NCI-H2081 treated with DMSO at 0.1 percent for 48 hours (cell line): ENCODE data around the gene LOC101059915.
"Not testable (repeated sequence)": the region's sequence is repeated elsewhere in the genome, so short reads cannot be mapped to it uniquely, and the experiment has no call there.

Experiments used
- DNase-seq: peaks from one replicate; lab custom pipeline; 2025; lab: John Stamatoyannopoulos, UW

LOC101059915 gene

DNA sequence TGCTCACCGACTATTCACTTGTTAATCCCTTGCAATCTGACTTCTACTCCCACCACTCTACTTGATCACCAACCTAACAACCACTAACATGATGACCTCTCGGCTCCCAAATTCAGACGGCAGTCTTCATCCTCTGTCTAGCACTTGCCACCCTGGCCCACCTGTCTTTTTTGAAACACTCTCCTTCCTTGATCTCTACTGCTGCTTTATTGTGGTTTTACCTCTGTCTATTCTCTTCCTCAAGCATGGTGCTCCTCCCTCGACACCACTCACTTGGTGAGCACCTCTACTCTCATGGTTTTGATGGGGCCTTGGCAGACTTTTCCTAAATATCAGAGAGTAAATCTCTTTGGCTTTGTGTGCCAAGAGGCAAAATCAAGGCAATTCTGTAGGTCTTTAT, 27.3 kb upstream of the LOC101059915 start:
- DNase-seq = no peak

GRCh38 chrX:71644406-71644805, 22.9 kb upstream of the LOC101059915 start:
- not testable (repeated sequence) for DNase-seq

DNA sequence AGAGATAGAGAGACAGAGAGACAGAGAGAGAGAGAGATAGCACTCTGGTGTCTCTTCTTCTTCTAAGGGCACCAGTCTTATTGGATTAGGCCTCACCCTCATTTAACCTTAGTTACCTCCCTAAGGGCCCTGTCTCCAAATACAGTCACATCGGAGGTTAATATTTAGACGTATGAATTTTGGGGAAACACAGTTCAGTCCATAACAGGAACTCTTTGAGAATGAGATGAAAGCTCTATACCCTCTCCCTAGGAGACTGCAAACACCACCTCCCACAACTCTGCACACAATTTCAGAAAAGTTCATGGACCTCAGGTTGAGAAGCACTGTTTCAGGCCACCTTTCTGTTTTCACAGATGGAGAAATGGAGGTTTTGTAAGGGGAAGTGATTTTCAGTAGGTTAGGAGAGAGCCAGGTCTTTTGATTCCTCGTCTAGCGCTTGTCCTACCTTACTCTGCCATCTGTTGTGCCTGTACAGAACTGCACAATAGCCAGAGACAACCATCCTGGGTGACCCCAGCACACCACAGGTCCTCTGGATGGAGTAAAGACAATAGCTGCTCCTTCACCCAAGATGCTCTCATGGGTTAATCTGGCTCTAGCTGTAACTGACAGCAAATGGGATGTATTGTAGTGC, 16.9 kb upstream of the LOC101059915 start:
- DNase-seq = no peak

DNA sequence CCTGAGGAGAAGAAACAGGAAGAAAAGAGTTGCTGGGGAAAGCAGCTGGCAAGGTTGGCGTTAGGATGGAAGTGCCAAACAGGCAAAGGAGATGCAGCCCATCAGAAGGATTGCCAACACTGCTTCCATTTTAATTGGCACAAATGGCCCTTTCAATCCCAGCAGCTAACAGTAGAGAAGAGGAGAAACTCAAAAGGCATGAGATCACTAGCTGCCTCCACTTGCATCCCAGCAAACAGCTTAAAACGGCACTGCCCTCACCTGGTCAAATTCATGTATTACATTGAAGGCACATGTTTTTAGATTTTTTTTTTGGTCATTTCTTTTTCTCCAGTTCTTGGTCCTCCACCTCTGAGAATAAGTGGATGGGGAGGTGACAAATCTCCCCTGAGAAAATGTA, 14.9 kb upstream of the LOC101059915 start:
- no peak for DNase-seq

GRCh38 chrX:71653344-71653743, 14.0 kb upstream of the LOC101059915 start:
- no peak for DNase-seq

GRCh38 chrX:71657267-71657666, 10.1 kb upstream of the LOC101059915 start:
- no peak for DNase-seq

DNA sequence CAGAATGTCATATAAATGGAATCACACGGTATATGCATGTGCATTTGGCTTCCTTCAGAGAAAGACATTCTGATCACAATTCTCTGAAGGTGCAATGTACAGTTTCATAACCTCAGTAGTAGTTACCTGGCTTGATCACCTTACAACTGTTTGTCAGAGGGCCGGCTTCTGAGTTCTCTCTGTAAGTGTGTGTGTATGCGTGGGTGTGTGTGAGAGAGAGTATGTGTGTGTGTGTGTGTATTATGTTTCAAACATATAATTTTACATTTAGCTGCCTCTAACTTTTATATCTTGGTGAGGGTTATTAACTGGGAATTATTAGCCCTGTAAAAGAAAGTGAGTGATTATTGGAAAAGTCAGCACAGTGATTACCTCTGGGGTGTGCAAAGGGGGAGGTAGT, 8.0 kb upstream of the LOC101059915 start:
- DNase-seq = no peak

- no peak for DNase-seq
Observed at GRCh38 chrX:71659959-71660358, 7.4 kb upstream of the LOC101059915 start.

DNA sequence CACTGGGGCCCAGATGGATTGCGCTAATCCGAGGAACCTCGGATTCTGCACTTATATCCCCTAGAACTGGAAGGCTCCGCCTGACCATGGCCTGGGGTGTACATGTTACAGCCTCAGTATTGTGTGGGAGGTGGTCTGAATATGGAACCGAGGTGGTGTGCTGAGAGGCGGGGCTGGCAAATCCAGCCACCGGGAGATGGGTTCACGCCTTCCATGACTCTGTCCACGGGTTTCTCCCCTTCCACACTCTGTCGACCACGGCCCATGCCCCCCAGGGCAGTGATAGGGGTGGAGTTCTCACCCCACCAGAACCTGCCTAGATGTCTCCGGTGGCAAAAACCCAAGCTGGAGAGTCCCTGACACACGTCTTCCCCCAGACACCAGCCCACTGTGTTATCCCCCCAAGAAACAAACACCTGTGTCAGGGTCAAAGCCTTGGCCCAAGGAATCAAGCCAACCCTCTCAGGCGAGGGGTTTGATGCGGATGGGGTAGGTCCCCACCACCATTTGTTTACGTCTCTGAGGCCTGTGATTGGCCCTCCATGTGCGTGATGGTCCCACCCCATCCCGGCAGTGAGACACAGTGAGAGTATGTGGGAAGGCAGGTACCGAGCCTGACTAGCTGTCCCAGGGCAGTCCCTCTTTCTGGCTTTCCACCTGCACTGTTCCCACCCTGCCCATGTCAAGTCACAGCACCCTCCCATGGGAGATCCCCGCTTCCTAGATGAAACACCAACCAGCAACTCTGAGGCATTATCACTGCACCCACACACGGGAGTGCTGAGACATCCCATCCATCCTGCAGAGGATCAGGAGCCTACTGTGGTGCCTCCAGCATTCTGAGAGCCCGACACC, 6.6 kb upstream of the LOC101059915 start:
- DNase-seq = no peak

DNA sequence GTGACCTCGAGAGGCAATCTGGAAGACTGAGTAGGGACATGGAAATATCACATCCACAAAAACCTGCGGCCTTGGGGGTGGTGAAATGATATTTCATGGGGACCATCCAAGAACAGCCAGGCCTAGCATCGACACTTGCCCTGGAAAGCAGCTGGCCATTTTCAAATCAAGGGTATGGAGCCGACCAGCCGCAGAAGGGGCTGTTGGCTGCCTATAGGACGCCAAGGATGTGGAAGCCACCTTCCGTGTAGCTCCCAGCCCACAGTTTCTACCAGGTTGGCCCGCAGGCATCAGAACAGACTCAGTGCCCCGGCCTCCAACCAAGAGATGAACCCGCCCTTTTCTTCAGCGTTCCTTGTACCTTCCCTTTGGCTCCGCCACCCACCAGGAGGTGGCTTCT, 5.4 kb upstream of the LOC101059915 start:
- DNase-seq = no peak

GRCh38 chrX:71662654-71663053, 4.7 kb upstream of the LOC101059915 start:
- DNase-seq = not testable (repeated sequence)

DNA sequence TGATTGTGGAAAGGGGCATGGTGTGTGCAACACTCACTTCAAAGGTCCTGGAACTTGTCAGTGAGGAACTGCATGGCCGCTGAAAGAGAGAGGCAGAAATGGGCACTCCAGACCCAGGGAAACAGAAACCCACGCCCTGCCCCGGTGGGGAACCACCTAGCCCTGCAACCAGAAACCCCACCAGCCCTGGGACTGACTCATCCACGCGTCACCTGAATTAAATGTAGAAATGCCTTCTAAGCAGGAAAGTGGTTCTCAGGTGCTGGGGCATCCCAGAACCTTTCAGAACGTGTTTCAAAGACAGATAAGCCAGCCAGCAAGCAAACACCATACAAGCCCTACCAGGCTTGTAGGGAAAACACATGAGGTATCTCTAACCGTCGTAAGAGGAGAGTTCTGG, 4.1 kb upstream of the LOC101059915 start:
- not testable (repeated sequence) for DNase-seq

DNA sequence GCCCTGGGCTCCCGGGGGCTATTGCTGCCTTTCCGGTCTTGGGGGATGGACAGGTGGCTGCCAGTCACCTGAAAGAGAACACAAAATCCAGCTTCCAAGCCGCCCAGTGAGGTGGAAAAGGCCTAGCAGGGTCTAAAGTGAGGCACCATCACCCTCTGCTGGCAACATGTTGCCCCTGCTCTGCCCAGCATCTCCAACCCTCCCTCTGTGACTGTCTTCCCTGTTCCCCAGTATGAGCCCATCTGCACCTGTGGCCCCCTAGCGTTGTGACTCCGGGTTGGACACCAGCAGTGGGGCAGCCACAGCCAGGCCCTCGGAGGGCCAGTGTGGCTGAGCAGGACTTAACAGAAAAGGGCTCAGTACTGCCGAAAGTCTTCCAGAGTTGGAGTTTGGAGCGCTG, 3.1 kb upstream of the LOC101059915 start:
- not testable (repeated sequence) for DNase-seq

GRCh38 chrX:71664889-71665491, 2.4 kb upstream of the LOC101059915 start:
- no peak for DNase-seq

GRCh38 chrX:71665747-71666146, 1.6 kb upstream of the LOC101059915 start:
- no peak for DNase-seq

DNA sequence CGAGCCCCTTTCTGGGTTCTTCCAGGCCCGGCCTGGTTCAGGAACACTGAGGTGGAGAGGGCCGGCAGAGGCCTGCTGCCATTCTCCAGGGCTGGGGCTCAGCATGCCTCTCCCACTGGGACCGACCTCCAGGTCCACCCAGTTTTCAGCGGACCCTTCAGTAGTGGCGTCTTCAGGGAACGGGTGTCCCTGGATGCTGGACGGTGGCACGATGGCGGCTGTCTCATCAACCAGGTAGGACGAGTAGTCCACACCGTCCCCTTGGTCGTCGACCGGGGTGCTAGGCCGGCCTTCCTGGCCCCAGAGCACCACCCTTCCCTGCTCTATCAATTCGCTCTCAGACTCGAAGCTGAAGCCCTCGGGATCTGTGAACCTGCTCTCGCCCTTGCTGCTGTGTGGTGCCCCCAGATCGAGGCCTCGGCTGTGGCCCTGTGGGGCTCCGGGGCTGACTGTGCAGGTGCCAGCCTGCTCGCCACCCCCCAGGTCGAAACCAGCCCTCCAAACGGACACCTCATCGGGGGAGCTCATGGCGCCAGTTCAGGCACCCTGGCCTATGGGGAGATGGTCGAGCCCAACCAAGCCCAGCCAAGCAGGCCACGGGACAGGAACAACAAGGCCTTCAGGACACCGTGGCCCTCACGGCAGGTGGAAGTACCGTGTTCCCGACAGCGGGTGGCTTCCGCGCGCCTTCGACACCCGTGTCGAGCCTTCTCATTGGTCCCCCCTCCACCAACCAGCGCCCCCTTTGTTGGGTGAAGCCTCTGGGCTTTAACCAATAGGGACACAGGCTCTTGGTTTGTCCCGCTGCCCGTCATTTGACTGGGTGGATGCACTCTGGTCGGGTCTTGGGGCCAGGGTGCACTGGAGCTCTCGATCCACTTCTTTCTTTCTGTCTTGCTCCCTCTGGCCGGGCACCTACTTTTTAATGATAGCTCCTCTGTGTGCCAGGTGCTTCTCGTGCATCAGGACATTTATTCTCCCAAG, 814 bp upstream of the LOC101059915 start:
- no peak for DNase-seq

- no peak for DNase-seq
Observed at GRCh38 chrX:71668248-71668595, 876 bp downstream of the LOC101059915 start.

DNA sequence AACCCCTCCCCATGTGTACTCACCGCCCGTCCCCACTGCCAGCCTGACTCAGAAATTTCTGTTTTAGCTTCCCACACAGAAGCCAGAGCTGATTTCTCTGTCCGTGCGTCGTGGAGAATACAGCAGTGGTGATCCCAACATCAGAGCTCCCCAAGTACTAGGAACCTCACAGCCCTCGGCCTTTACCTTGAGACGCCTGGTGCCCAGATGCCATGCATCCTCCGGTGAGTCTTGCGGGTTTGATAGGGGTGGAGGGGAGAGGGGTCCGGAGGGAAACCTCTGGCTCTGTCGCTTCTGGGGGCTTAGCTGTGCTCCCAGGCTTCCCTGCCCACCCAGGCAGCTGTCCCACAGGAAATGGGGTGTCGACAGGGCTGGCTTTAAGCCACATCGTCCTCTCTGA, 2.1 kb downstream of the LOC101059915 start:
- DNase-seq = no peak

DNA sequence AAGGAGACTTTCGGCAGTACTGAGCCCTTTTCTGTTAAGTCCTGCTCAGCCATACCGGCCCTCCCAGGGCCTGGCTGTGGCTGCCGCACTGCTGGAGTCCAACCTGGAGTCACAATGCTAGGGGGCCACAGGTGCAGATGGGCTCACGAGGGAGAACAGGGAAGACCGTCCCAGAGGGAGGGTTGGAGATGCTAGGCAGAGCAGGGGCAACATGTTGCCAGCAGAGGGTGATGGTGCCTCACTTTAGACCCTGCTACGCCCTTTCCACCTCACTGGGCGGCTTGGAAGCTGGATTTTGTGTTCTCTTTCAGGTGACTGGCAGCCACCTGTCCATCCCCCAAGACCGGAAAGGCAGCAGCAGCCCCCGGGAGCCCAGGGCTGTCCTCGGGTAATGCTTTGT, 2.6 kb downstream of the LOC101059915 start:
- DNase-seq = not testable (repeated sequence)

GRCh38 chrX:71671043-71671780, 3.9 kb downstream of the LOC101059915 start:
- DNase-seq = no peak

GRCh38 chrX:71671938-71672337, 4.6 kb downstream of the LOC101059915 start:
- DNase-seq = no peak
